Left ventricle myocardium inferior (tissue), 1 donor: Measurements from ENCODE around the gene HBA1. TPM values are rescaled to one million over a fixed set of nuclear protein-coding genes. Genes with fewer than 3 reads are reported as not detected.

Source experiments
- DNase-seq: peaks from one replicate; pipeline ENCODE4 v3.0.0-alpha.2; 2020
- H3K27ac ChIP-seq: fragments of 200-600 bp; replicated peaks from 2 replicates; pipeline ENCODE4 v1.8.0; 2021
- H3K27me3 ChIP-seq: fragments of 200-600 bp; 2 replicates; pipeline ENCODE4 v1.8.0; 2021; ENCODE audit warnings: low read depth
- H3K36me3 ChIP-seq: fragments of 200-600 bp; 2 replicates; pipeline ENCODE4 v1.8.0; 2021
- H3K4me1 ChIP-seq: fragments of 200-600 bp; 2 replicates; pipeline ENCODE4 v1.8.0; 2021
- H3K4me3 ChIP-seq: fragments of 200-600 bp; 2 replicates; pipeline ENCODE4 v1.8.0; 2021; ENCODE audit warnings: mild to moderate bottlenecking, moderate library complexity
- H3K9me3 ChIP-seq: fragments of 200-600 bp; replicated peaks from 2 replicates; pipeline ENCODE4 v1.8.0; 2021
- CTCF ChIP-seq: fragments of 200-600 bp; IDR thresholded peaks from 2 replicates; pipeline ENCODE4 v1.8.0; 2021; ENCODE audit warnings: antibody characterized with exemption, mild to moderate bottlenecking, borderline replicate concordance
- intact Hi-C: fragments of 100-400 bp; cut with micrococcal nuclease; formaldehyde crosslinking; loops from one replicate; pipeline ENCODE4 v1.11.0; 2022
- total RNA-seq: library from RNA; stranded (reverse); fragmentation: NEBNext Ultra II Directional; extraction: Animal tissue kit (Norgen Biotek cat#: 25700); gene quantifications from one replicate; pipeline ENCODE4 v1.2.1, GENCODE V29; 2021
- donor health status: DM: no; HTN: yes; CAD: no; lungs with severe emphysema.

HBA1 gene
- total RNA-seq, 1 donor from 2014 or later: 78.7 TPM

DNA sequence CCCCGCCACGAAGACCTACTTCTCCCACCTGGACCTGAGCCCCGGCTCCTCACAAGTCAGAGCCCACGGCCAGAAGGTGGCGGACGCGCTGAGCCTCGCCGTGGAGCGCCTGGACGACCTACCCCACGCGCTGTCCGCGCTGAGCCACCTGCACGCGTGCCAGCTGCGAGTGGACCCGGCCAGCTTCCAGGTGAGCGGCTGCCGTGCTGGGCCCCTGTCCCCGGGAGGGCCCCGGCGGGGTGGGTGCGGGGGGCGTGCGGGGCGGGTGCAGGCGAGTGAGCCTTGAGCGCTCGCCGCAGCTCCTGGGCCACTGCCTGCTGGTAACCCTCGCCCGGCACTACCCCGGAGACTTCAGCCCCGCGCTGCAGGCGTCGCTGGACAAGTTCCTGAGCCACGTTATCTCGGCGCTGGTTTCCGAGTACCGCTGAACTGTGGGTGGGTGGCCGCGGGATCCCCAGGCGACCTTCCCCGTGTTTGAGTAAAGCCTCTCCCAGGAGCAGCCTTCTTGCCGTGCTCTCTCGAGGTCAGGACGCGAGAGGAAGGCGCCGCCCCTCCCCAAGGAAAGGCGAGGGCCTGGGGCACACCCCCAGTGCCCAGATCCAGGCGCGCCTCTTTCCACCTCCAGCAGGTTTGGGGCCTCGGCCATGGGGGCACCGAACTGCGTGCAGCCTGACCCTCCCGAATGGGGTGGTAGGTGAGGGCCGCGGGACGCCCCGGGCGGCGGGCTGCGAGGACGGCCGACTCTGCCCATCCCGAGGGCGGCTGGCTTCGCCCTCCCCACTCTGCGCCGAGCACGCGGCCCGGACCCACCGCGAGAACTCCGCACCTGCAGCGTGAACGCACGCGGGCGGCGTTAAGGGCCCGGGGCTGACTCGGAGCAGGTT, 4.4 kb downstream of the HBA1 start:
- H3K27ac ChIP-seq: no peak overlapping the region
- H3K4me1 ChIP-seq: peaks cover 21% of the 10 kb centered on the region
- DNase-seq: no peak
- intact Hi-C loops: no loop called here
- peak overlapping the region; percentile 58 for H3K4me3 ChIP-seq
- H3K9me3 ChIP-seq: no peaks in the 10 kb centered on the region
- peaks cover 46% of the 10 kb centered on the region for H3K27me3 ChIP-seq
- no peaks in the 10 kb centered on the region for H3K36me3 ChIP-seq
- TF ChIP-seq CTCF: no peak

DNA sequence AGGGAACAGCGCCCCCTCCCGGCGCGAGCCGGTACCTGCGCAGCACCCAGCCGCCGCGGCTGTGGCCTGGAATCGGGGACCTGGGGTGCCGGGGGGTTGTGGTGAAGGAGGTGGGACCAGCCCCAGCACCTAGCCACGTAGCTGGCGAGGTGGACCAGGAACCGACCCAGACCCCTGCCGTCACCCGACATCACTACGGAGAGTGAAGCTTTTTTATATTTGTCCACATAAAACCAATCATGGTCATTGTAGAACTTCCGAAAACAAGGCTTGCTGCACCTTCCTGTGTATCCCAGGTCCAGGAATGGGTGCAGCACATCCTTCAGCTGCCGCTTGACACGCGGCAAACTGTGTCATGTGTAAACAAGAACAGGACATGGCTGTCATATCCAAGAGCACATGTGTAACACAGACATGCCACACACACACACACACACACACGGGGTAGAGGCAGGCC, 5.1 kb downstream of the HBA1 start:
- Histone ChIP-seq H3K27ac (no peak overlapping the region), H3K4me3 (peak overlapping the region; percentile 58), H3K27me3 (peaks cover 43% of the 10 kb centered on the region), H3K36me3 (no peaks in the 10 kb centered on the region), H3K9me3 (no peaks in the 10 kb centered on the region), H3K4me1 (peaks cover 19% of the 10 kb centered on the region)
- TF ChIP-seq CTCF: peak; percentile 95
- peak; percentile 72 for DNase-seq
- intact Hi-C loops: no loop called here

DNA sequence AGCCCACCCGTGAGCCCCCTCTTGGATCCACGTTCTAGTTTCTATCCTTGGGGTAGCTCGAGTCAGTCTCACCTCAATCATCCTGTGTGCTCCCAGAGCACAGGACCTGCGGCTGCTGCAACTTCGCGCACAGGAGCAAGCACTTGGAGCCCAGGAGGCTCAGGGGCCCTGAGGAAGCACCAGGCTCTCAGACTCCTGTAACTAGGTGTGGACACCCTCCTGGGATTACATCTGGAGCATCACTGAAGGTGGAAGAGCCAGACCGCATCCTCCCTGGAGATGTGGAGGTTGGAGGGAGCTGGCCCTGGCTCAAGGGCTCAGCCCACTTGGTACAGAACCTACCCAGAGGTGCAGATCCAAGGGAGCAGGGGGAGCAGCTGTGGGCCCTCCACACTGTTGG, 6.5 kb downstream of the HBA1 start:
- no peak for TF ChIP-seq CTCF
- intact Hi-C loops: no loop called here
- Histone ChIP-seq H3K27ac (no peak overlapping the region), H3K4me3 (no peak overlapping the region), H3K4me1 (peaks cover 19% of the 10 kb centered on the region), H3K9me3 (no peaks in the 10 kb centered on the region), H3K36me3 (peaks cover 9% of the 10 kb centered on the region), H3K27me3 (peaks cover 32% of the 10 kb centered on the region)
- no peak for DNase-seq

DNA sequence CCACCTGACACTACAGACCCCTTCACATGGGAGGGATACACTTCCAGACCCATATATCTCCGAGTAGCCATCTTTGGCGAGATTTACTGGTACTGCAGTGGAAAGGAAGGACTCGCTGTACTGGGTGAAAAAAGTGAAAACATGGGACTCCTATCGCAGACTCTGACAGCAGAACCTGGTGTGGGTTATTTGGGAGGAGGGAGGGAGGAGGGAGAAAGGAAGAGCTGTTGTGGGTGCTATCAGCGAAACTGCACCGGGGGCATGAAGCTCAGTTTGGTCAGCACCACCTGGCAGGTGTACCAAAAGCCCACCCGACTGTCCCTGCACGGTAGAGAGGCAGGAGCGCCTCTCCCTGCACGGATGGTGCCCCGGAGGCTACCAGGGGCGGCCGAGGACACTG, 8.7 kb downstream of the HBA1 start:
- no peak for DNase-seq
- intact Hi-C loops: no loop called here

DNA sequence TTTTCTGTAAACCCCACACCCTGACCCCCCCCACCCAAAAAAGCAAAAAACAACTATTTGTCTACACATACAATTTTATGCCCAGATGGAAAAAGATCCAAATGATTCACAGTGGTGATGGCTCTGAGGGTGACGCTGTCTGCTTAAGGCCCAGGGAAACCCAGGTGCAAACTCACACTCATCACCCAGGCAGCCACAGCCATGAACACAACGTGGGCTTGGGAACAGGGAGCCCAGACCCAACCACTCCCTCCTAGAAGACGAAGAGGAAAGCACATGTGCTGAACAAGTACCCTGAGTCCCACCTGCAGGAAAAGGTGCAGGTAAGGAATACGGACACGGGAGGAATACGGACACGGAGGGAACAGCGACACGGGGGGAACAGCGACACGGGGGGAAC, 9.2 kb downstream of the HBA1 start:
- no peak for TF ChIP-seq CTCF
- Histone ChIP-seq H3K27ac (no peak overlapping the region), H3K9me3 (no peaks in the 10 kb centered on the region), H3K36me3 (peaks cover 35% of the 10 kb centered on the region), H3K4me3 (no peak overlapping the region), H3K4me1 (peaks cover 9% of the 10 kb centered on the region), H3K27me3 (peaks cover 5% of the 10 kb centered on the region)
- no peak for DNase-seq
- intact Hi-C loops: no loop called here

More for the DNA sequence above, 8.7 kb downstream of the HBA1 start:
- Histone ChIP-seq H3K4me1 (peaks cover 14% of the 10 kb centered on the region), H3K27me3 (peaks cover 10% of the 10 kb centered on the region), H3K36me3 (peaks cover 30% of the 10 kb centered on the region), H3K27ac (no peak overlapping the region), H3K4me3 (no peak overlapping the region), H3K9me3 (no peaks in the 10 kb centered on the region)
- TF ChIP-seq CTCF: no peak
